ENCODE data around the gene CUL9. TPM values are rescaled to one million over a fixed set of nuclear protein-coding genes. Genes with fewer than 3 reads are reported as not detected.

The CUL9 gene
- total RNA-seq, 1 donor from 2014 or later: 36.1 TPM

- no peak overlapping the region for H3K4me3 ChIP-seq
- DNase-seq (ENCODE audit: low spot score in 2 of 2): no peak
- H3K9me3 ChIP-seq: no peaks in the 10 kb centered on the region
- H3K36me3 ChIP-seq: no peaks in the 10 kb centered on the region
- TF ChIP-seq CTCF (IDR thresholded peaks at IDR 0.05): no peak
- no peak overlapping the region for H3K27ac ChIP-seq
- intact Hi-C loops (cut with DNase I): no loop called here
- H3K4me1 ChIP-seq: peaks cover 0 to 3% of the 10 kb centered on the region in 2 donors
- no peaks in the 10 kb centered on the region for H3K27me3 ChIP-seq
These were observed 32.7 kb upstream of the CUL9 start for GRCh38 chr6:43149265-43149664.

- Histone ChIP-seq H3K27me3 (no peaks in the 10 kb centered on the region), H3K36me3 (no peaks in the 10 kb centered on the region), H3K9me3 (no peaks in the 10 kb centered on the region), H3K4me1 (peaks cover 0 to 3% of the 10 kb centered on the region in 2 donors), H3K27ac (peak overlapping the region; percentile 21 to 48), H3K4me3 (no peak overlapping the region)
- TF ChIP-seq CTCF (IDR thresholded peaks at IDR 0.05): no peak
- intact Hi-C loops (cut with DNase I): no loop called here
- no peak for DNase-seq (ENCODE audit: low spot score in 2 of 2)
These were observed 31.8 kb upstream of the CUL9 start for GRCh38 chr6:43150051-43150751.

DNA sequence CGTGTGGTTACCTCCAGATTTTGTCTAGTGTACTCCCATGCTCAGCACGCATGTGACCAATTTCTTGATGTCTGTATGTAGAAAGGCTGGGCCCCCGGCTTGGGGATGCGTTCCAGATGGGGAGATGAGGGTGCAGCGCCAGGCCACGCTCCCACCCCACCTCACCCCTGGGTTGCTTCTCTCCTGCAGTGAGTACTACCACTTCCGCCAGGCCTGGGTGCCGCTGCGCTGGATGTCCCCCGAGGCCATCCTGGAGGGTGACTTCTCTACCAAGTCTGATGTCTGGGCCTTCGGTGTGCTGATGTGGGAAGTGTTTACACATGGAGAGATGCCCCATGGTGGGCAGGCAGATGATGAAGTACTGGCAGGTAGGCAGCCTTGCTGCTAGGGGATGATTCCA, 22.4 kb upstream of the CUL9 start:
- no peaks in the 10 kb centered on the region for H3K4me1 ChIP-seq
- no peaks in the 10 kb centered on the region for H3K27me3 ChIP-seq
- no peak overlapping the region for H3K4me3 ChIP-seq
- no peak for DNase-seq (ENCODE audit: low spot score in 2 of 2)
- no peak overlapping the region for H3K27ac ChIP-seq
- intact Hi-C loops (cut with DNase I): no loop called here
- no peaks in the 10 kb centered on the region for H3K9me3 ChIP-seq
- TF ChIP-seq CTCF (IDR thresholded peaks at IDR 0.05): no peak
- H3K36me3 ChIP-seq: no peaks in the 10 kb centered on the region

- H3K27me3 ChIP-seq: no peaks in the 10 kb centered on the region
- DNase-seq (ENCODE audit: low spot score in 2 of 2): no peak
- no peaks in the 10 kb centered on the region for H3K4me1 ChIP-seq
- no peak for TF ChIP-seq CTCF (IDR thresholded peaks at IDR 0.05)
- no peak overlapping the region for H3K4me3 ChIP-seq
- H3K27ac ChIP-seq: no peak overlapping the region
- intact Hi-C loops (cut with DNase I): no loop called here
- no peaks in the 10 kb centered on the region for H3K9me3 ChIP-seq
- H3K36me3 ChIP-seq: no peaks in the 10 kb centered on the region
These were observed 18.1 kb upstream of the CUL9 start for GRCh38 chr6:43163899-43164298.

DNA sequence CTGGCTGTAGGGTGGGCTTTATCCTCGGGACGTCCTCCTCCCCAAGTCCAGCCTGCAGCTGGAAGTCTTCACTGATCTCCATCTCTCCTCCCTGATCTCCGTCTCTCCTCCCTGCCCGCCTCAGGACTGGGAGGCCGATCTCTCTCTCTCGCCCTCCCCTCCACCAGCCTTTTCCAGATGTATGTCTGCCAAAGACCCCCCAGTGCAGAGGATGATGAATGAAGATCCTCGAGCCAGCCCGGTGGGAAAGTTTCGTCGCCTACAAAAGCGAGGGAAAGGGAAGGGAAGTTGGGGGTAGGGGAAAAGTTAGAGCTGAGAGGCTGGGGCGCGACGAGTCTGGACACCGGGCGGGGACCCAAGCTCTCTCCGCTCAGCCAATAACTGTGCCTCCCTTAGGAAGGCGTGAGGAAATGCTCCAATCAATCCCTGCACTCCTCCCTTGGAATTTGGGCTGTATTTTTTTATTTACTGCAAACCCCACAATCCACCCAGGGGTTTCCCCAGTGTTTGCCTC, 11.5 kb upstream of the CUL9 start:
- Histone ChIP-seq H3K4me3 (peak overlapping the region; percentile 88 to 95), H3K36me3 (peaks cover 3 to 4% of the 10 kb centered on the region in 2 donors), H3K27me3 (no peaks in the 10 kb centered on the region), H3K27ac (peak overlapping the region; percentile 98), H3K9me3 (no peaks in the 10 kb centered on the region), H3K4me1 (peaks cover 8 to 22% of the 10 kb centered on the region in 2 donors)
- intact Hi-C loops (cut with DNase I): loop anchor here (1.0 to 10.0 kb wide), 7 partner anchors 112 to 1126 kb away; partner anchors contain the start of genes BICRAL, HSP90AB1, KLHDC3 and MEA1
- TF ChIP-seq CTCF (IDR thresholded peaks at IDR 0.05): no peak
- DNase-seq (ENCODE audit: low spot score in 2 of 2): peak; percentile 29 to 88
